B cell (primary cell): Measurements from ENCODE around the gene CMTM3. TPM values are rescaled to one million over a fixed set of nuclear protein-coding genes. Genes with fewer than 3 reads are reported as not detected.

Source experiments
- ATAC-seq: fragments of 200-7000 bp; cut with Tn5 transposase; one replicate; pipeline ENCODE4 v1.10.0; 2021; ENCODE audit warnings: low read depth, mild to moderate bottlenecking, moderate number of reproducible peaks, moderate library complexity
- CTCF ChIA-PET: fragments of 350-600 bp; sonication (Branson Sonifier 250); formaldehyde crosslinking; loops from one replicate; lab custom pipeline; 2021; ENCODE audit warnings: antibody characterized with exemption, inconsistent platforms; lab: Charles Lee
- POLR2A ChIA-PET: fragments of 350-600 bp; sonication (Branson Sonifier 250); formaldehyde crosslinking; loops from one replicate; lab custom pipeline; 2021; ENCODE audit warnings: antibody characterized with exemption; lab: Charles Lee
- DNase-seq: peaks from one replicate; pipeline ENCODE4 v3.0.0; 2013
- H2AFZ ChIP-seq: 2 replicates; pipeline ENCODE4 v1.6.1; 2012; ENCODE audit warnings: mild to moderate bottlenecking, low read depth, low read length; ENCODE audit not compliant: insufficient read depth, poor library complexity, severe bottlenecking
- H3K27ac ChIP-seq, 2 donors: 1 replicate in 1 of 2; 2 replicates in 1 of 2; pipeline ENCODE4 v1.5.1; 2012 to 2013; ENCODE audit warnings: low read length in 2 of 2, mild to moderate bottlenecking in 2 of 2, moderate library complexity in 1 of 2
- H3K27me3 ChIP-seq, 4 experiments: fragments of 200-600 bp in 1 of 4; sonication (generic) in 1 of 4; replicated peaks in 1 of 4; 1 replicate in 2 of 4; 2 replicates in 2 of 4; pipeline versions ENCODE4 v1.6.1 to v1.7.0; 2013 to 2016; ENCODE audit warnings: low read length in 3 of 4, mild to moderate bottlenecking in 2 of 4, mixed read lengths in 1 of 4, moderate library complexity in 1 of 4; ENCODE audit not compliant: insufficient read depth in 4 of 4, control insufficient read depth in 3 of 4; ENCODE audit errors: control extremely low read depth in 1 of 4
- H3K36me3 ChIP-seq, 2 experiments: replicated peaks in 1 of 2; 1 replicate in 1 of 2; 2 replicates in 1 of 2; pipeline versions ENCODE4 v1.6.1 to v1.7.1; 2013; ENCODE audit warnings: low read length in 1 of 2; ENCODE audit not compliant: insufficient read depth in 2 of 2, control insufficient read depth in 1 of 2; ENCODE audit errors: control extremely low read depth in 1 of 2, extremely low read depth in 1 of 2
- H3K4me1 ChIP-seq, 2 donors: fragments of 200-600 bp in 1 of 2; sonication (generic) in 1 of 2; 1 replicate in 1 of 2; 2 replicates in 1 of 2; pipeline versions ENCODE4 v1.5.1 to v1.6.1; 2013 to 2017; ENCODE audit warnings: low read length in 2 of 2; ENCODE audit not compliant: control insufficient read depth in 2 of 2, insufficient read depth in 2 of 2
- H3K4me2 ChIP-seq: replicated peaks from 2 replicates; pipeline ENCODE3; 2012; ENCODE audit warnings: mild to moderate bottlenecking, low read depth, low read length; ENCODE audit not compliant: poor library complexity, severe bottlenecking
- H3K4me3 ChIP-seq, 5 experiments: fragments of 200-600 bp in 1 of 5; sonication (generic) in 1 of 5; 1 replicate in 3 of 5; 2 replicates in 2 of 5; pipeline versions ENCODE4 v1.5.1 to v1.7.0; 2011 to 2016; ENCODE audit warnings: low read length in 4 of 5, mild to moderate bottlenecking in 4 of 5, low read depth in 2 of 5, control low read depth in 1 of 5, moderate library complexity in 1 of 5; ENCODE audit not compliant: insufficient read depth in 1 of 5; ENCODE audit errors: control extremely low read depth in 1 of 5, extremely low read depth in 1 of 5
- H3K79me2 ChIP-seq: fragments of 200-600 bp; sonication (generic); one replicate; pipeline ENCODE4 v1.6.0; 2016; ENCODE audit warnings: low read length; ENCODE audit not compliant: control insufficient read depth, insufficient read depth
- H3K9ac ChIP-seq: fragments of 200-600 bp; sonication (generic); 2 replicates; pipeline ENCODE4 v1.6.1; 2017; ENCODE audit warnings: mild to moderate bottlenecking, low read length, moderate library complexity
- H3K9me3 ChIP-seq, 3 donors: one replicate each; pipeline versions ENCODE4 v1.6.1 to v1.7.1; 2013; ENCODE audit warnings: low read length in 2 of 3; ENCODE audit not compliant: control insufficient read depth in 2 of 3, insufficient read depth in 1 of 3; ENCODE audit errors: control extremely low read depth in 1 of 3
- H4K20me1 ChIP-seq: 2 replicates; pipeline ENCODE4 v1.6.0; 2012; ENCODE audit warnings: mild to moderate bottlenecking, low read length; ENCODE audit not compliant: insufficient read depth, control insufficient read depth, poor library complexity, severe bottlenecking
- H3K27ac Mint-ChIP-seq: one replicate; pipeline ENCODE4 v1.8.0; 2021; ENCODE audit warnings: mixed read lengths
- H3K27me3 Mint-ChIP-seq: one replicate; pipeline ENCODE4 v1.8.0; 2021; ENCODE audit warnings: mixed read lengths
- H3K4me1 Mint-ChIP-seq: one replicate; pipeline ENCODE4 v1.8.0; 2021; ENCODE audit warnings: mixed read lengths
- H3K4me3 Mint-ChIP-seq: one replicate; pipeline ENCODE4 v1.8.0; 2021; ENCODE audit warnings: mixed read lengths
- H3K9me3 Mint-ChIP-seq: one replicate; pipeline ENCODE4 v1.8.0; 2022; ENCODE audit warnings: mixed read lengths; ENCODE audit not compliant: insufficient read depth
- CTCF ChIP-seq: fragments of 200-600 bp; IDR thresholded peaks from one replicate; pipeline ENCODE4 v1.8.0; 2022; ENCODE audit warnings: antibody characterized with exemption, mild to moderate bottlenecking
- EZH2 ChIP-seq: IDR thresholded peaks from 2 replicates; pipeline ENCODE4 v1.6.1; 2012; ENCODE audit warnings: borderline replicate concordance, low read depth, mild to moderate bottlenecking, moderate library complexity, low read length; ENCODE audit not compliant: insufficient read depth, poor library complexity, severe bottlenecking
- WGBS: methylation state at CpG from one replicate; pipeline ENCODE4 v1.1.5; 2013; ENCODE audit warnings: missing lambda C conversion rate; ENCODE audit not compliant: insufficient coverage; 5-methylcytosine and 5-hydroxymethylcytosine counted together
- intact Hi-C: fragments of 100-400 bp; cut with micrococcal nuclease; formaldehyde crosslinking; loops from one replicate; pipeline ENCODE4 v1.10.0; 2022
- polyA minus RNA-seq: library from RNA; depleted of rRNA, polyadenylated mRNA; stranded (reverse); fragments of >200 nt; gene quantifications from 2 replicates; pipeline ENCODE4 v1.2.3, GENCODE V29; 2012
- polyA plus RNA-seq: library from polyadenylated mRNA; depleted of rRNA; stranded (reverse); fragments of >200 nt; gene quantifications from 2 replicates; pipeline ENCODE4 v1.2.3, GENCODE V29; 2012
- total RNA-seq, 2 donors: library from RNA; stranded (reverse); fragments of 120-200 nt in 1 of 2; gene quantifications; 1 replicate in 1 of 2; 2 replicates in 1 of 2; pipeline versions ENCODE4 v1.2.3 to v1.2.4, GENCODE V29; 2013 to 2022

Gene CMTM3
- total RNA-seq (6.2 and 7.5 TPM in 2 replicates), polyA plus RNA-seq (8.7 and 10.9 TPM in 2 replicates), polyA minus RNA-seq (4.0 and 4.4 TPM in 2 replicates)
- 3.3 TPM for total RNA-seq (2013)

DNA sequence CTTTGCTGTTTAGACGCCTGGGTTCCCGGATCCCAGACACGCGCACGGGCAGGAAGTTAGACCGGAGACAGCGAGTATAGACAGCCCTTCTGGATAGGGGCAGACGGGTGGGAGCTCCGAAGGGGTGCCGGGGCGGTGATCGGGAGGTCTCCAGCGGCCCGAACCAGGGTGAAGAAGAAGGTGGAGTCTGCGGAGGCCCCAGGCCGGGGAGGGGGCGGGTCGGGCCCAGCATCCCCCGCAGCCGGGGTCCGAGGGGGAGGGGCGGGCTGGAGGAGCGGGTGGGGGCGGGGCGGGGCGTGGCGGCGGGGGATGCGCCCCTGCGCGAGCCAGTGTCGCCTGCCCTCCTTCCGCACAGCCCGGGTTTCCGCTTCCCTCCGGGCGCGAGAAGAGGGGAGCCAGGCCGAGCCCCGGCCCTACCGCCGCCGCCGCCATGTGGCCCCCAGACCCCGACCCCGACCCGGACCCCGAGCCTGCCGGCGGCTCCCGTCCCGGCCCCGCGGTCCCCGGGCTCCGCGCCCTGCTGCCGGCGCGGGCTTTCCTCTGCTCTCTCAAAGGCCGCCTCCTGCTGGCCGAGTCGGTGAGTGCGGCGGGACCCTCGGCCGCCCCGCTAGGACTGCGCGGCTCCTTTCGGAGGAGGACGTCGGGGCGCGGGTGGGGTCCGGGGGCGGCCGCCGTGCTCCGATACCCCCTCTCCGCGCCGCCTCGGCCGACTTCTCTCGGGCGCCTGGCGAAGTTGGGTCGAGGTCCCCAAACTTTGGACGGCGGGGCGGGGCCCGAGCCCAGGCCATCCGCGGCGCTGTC is at the start of gene CMTM3:
TSS of gene CMTM3 (plus strand) at position 329 of the 801 bp plus-strand sequence. CDS start at position 431, 102 bp downstream.
- peak within 1 kb of the TSS; percentile 73 for H3K27ac Mint-ChIP-seq
- intact Hi-C loops = loop anchor here (1.0 to 5.0 kb wide), 7 partner anchors 16 to 268 kb away; partner anchors contain the start of genes CMTM4 and DYNC1LI2
- H4K20me1 ChIP-seq = peaks cover 32% of the 10 kb centered on the region
- POLR2A ChIA-PET = interaction anchor here (0.6 to 1.3 kb wide), 2 partner anchors 52 to 83 kb away, joined by 3 to 9 read pairs; partner anchors contain the start of gene CKLF
- H3K9me3 Mint-ChIP-seq = peaks cover 6% of the 10 kb centered on the region
- TF ChIP-seq EZH2 (no peak), CTCF (peak; percentile 84)
- H3K4me1 ChIP-seq = peaks cover 39 to 47% of the 10 kb centered on the region in 2 donors
- DNase-seq (peak; percentile 79), ATAC-seq (peak; percentile 63)
- peaks cover 31% of the 10 kb centered on the region for H3K27me3 Mint-ChIP-seq
- H3K4me1 Mint-ChIP-seq = peaks cover 40% of the 10 kb centered on the region
- peak within 1 kb of the TSS in 1 of 2 donors; percentile 21 for H3K27ac ChIP-seq
- peak within 1 kb of the TSS; percentile 96 for H3K4me2 ChIP-seq
- H3K4me3 ChIP-seq = peak within 1 kb of the TSS in 4 of 5 experiments; percentile 57 to 75 (median 62)
- H3K9me3 ChIP-seq = peaks cover 2 to 20% (median 15%) of the 10 kb centered on the region in 3 donors
- H2AFZ ChIP-seq = peak within 1 kb of the TSS; percentile 81
- peaks cover 0 to 48% (median 19%) of the 10 kb centered on the region in 4 experiments for H3K27me3 ChIP-seq
- WGBS = under 1% methylated on average over 91 of the region's 96 CpGs
- CTCF ChIA-PET = interaction anchor here (0.9 to 2.6 kb wide), 8 partner anchors 15 to 198 kb away, joined by 3 to 13 read pairs (median 5); no protein-coding TSS in a partner anchor
- H3K9ac ChIP-seq = peak within 1 kb of the TSS; percentile 70
- no peaks in the 10 kb centered on the region for H3K36me3 ChIP-seq
- no peaks in the 10 kb centered on the region for H3K79me2 ChIP-seq
- peak within 1 kb of the TSS; percentile 88 for H3K4me3 Mint-ChIP-seq
